Peyer's patch (tissue), 4 donors: ENCODE results near the gene L3MBTL4.

Experiments
- CTCF ChIP-seq, 6 experiments: fragments of 450-650 bp in 4 of 6; fragments of 200-600 bp in 2 of 6; sonication (generic) in 1 of 6; IDR thresholded peaks; one replicate each; pipeline ENCODE4 v1.5.1; 2017 to 2019; ENCODE audit warnings: antibody characterized with exemption in 6 of 6, mild to moderate bottlenecking in 3 of 6, moderate library complexity in 1 of 6
- POLR2A ChIP-seq, 2 donors: fragments of 450-650 bp; IDR thresholded peaks; one replicate each; pipeline ENCODE4 v1.5.1; 2017; ENCODE audit warnings: antibody characterized with exemption in 2 of 2, mild to moderate bottlenecking in 2 of 2, moderate library complexity in 2 of 2

DNA sequence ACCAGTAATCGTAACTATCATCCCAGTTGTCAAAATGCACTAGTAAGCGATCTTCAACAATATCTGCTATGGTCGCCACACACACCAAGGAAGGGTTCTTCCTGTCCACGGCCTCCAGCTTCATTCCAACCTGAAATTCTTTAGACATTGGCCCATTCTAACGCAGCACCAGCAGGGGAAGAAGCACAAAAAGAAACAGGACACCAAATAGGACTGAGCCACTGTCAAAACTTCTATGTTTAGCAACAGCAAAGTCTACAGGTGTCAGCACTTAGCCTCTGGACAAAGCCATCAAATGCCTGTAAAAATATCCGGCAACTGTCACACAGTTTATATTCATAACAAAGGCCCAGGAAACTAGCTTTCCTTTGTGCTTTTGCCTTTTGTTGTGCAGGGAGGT, 175.0 kb downstream of the L3MBTL4 start:
- TF ChIP-seq CTCF (IDR thresholded peaks at IDR 0.05) (no peak), POLR2A (IDR thresholded peaks at IDR 0.05) (no peak)
